ENCODE results near the gene OR2T29. TPM values are rescaled to one million over a fixed set of nuclear protein-coding genes. Genes with fewer than 3 reads are reported as not detected.
A peak's percentile ranks its signal among the peaks of the same experiment; 100 is the strongest.
"Not testable (repeated sequence)": the region's sequence is repeated elsewhere in the genome, so short reads cannot be mapped to it uniquely, and the experiment has no call there.

Gene OR2T29
- not detected for total RNA-seq

GRCh38 chr1:248562672-248563071 lies at the start of gene OR2T29:
OR2T29 (minus strand) TSS chr1:248562772; CDS start chr1:248559491, 3,281 bp downstream.
- H3K36me3 Mint-ChIP-seq, H3K4me3 Mint-ChIP-seq, H3K27ac Mint-ChIP-seq, DNase-seq, H3K4me1 Mint-ChIP-seq, H3K27me3 Mint-ChIP-seq, H3K9me3 Mint-ChIP-seq: not testable (repeated sequence)

- H3K4me3 Mint-ChIP-seq, result no peak overlapping the region
- no peak overlapping the region for H3K27ac Mint-ChIP-seq
- DNase-seq, result peak; percentile 6
- peaks cover 2% of the 10 kb centered on the region for H3K36me3 Mint-ChIP-seq
- no peaks in the 10 kb centered on the region for H3K27me3 Mint-ChIP-seq
- peaks cover 1% of the 10 kb centered on the region for H3K9me3 Mint-ChIP-seq
- H3K4me1 Mint-ChIP-seq, result peaks cover 19% of the 10 kb centered on the region
These were observed 49.4 kb upstream of the OR2T29 start for GRCh38 chr1:248611883-248612414.

GRCh38 chr1:248610301-248610700 lies 47.7 kb upstream of the OR2T29 start:
- Mint-ChIP-seq H3K4me3 (no peak overlapping the region), H3K27me3 (no peaks in the 10 kb centered on the region), H3K27ac (peak overlapping the region; percentile 29), H3K36me3 (peaks cover 2% of the 10 kb centered on the region), H3K9me3 (peaks cover 1% of the 10 kb centered on the region), H3K4me1 (peaks cover 16% of the 10 kb centered on the region)
- no peak for DNase-seq

GRCh38 chr1:248599396-248599795 lies 36.8 kb upstream of the OR2T29 start:
- DNase-seq, result no peak
- Mint-ChIP-seq H3K27me3 (no peaks in the 10 kb centered on the region), H3K36me3 (peaks cover 3% of the 10 kb centered on the region), H3K9me3 (no peaks in the 10 kb centered on the region), H3K27ac (no peak overlapping the region), H3K4me1 (peaks cover 4% of the 10 kb centered on the region), H3K4me3 (no peak overlapping the region)

- H3K27ac Mint-ChIP-seq, result no peak within 1 kb of the TSS
- H3K9me3 Mint-ChIP-seq, result no peaks in the 10 kb centered on the region
- peaks cover 4% of the 10 kb centered on the region for H3K4me1 Mint-ChIP-seq
- no peaks in the 10 kb centered on the region for H3K36me3 Mint-ChIP-seq
- no peaks in the 10 kb centered on the region for H3K27me3 Mint-ChIP-seq
- no peak for DNase-seq
- H3K4me3 Mint-ChIP-seq, result no peak within 1 kb of the TSS
These were observed 35.0 kb upstream of the OR2T29 start, which contains the start of gene OR2T10 for GRCh38 chr1:248597589-248597988. OR2T10 (minus strand) TSS chr1:248597700; CDS start chr1:248593768, 3,932 bp downstream.

- DNase-seq, result no peak
- H3K4me1 Mint-ChIP-seq, result peaks cover 4% of the 10 kb centered on the region
- no peak overlapping the region for H3K4me3 Mint-ChIP-seq
- no peaks in the 10 kb centered on the region for H3K27me3 Mint-ChIP-seq
- no peak overlapping the region for H3K27ac Mint-ChIP-seq
- H3K36me3 Mint-ChIP-seq, result no peaks in the 10 kb centered on the region
- no peaks in the 10 kb centered on the region for H3K9me3 Mint-ChIP-seq
These were observed 34.0 kb upstream of the OR2T29 start for GRCh38 chr1:248596615-248597014.

- DNase-seq, result no peak
- Mint-ChIP-seq H3K4me3 (no peak overlapping the region), H3K4me1 (peaks cover 4% of the 10 kb centered on the region), H3K27me3 (no peaks in the 10 kb centered on the region), H3K27ac (no peak overlapping the region), H3K36me3 (no peaks in the 10 kb centered on the region), H3K9me3 (no peaks in the 10 kb centered on the region)
These were observed 30.7 kb upstream of the OR2T29 start for GRCh38 chr1:248593226-248593625.

GRCh38 chr1:248592655-248593054 lies 30.1 kb upstream of the OR2T29 start:
- Mint-ChIP-seq H3K4me3 (no peak overlapping the region), H3K9me3 (no peaks in the 10 kb centered on the region), H3K36me3 (no peaks in the 10 kb centered on the region), H3K4me1 (peaks cover 4% of the 10 kb centered on the region), H3K27me3 (no peaks in the 10 kb centered on the region), H3K27ac (no peak overlapping the region)
- no peak for DNase-seq

- no peaks in the 10 kb centered on the region for H3K36me3 Mint-ChIP-seq
- H3K27me3 Mint-ChIP-seq, result no peaks in the 10 kb centered on the region
- H3K9me3 Mint-ChIP-seq, result no peaks in the 10 kb centered on the region
- H3K4me1 Mint-ChIP-seq, result no peaks in the 10 kb centered on the region
- DNase-seq, result no peak
- H3K4me3 Mint-ChIP-seq, result no peak overlapping the region
- no peak overlapping the region for H3K27ac Mint-ChIP-seq
These were observed 27.5 kb upstream of the OR2T29 start for GRCh38 chr1:248590055-248590454.

- Mint-ChIP-seq H3K36me3 (no peaks in the 10 kb centered on the region), H3K4me1 (no peaks in the 10 kb centered on the region), H3K9me3 (no peaks in the 10 kb centered on the region), H3K4me3 (no peak overlapping the region), H3K27ac (no peak overlapping the region), H3K27me3 (no peaks in the 10 kb centered on the region)
- no peak for DNase-seq
These were observed 26.8 kb upstream of the OR2T29 start for GRCh38 chr1:248589334-248589733.

- H3K27ac Mint-ChIP-seq, result no peak overlapping the region
- H3K4me1 Mint-ChIP-seq, result no peaks in the 10 kb centered on the region
- no peaks in the 10 kb centered on the region for H3K9me3 Mint-ChIP-seq
- DNase-seq, result no peak
- no peaks in the 10 kb centered on the region for H3K36me3 Mint-ChIP-seq
- no peaks in the 10 kb centered on the region for H3K27me3 Mint-ChIP-seq
- no peak overlapping the region for H3K4me3 Mint-ChIP-seq
These were observed 22.7 kb upstream of the OR2T29 start for GRCh38 chr1:248585266-248585665.

GRCh38 chr1:248576260-248576980 lies 13.8 kb upstream of the OR2T29 start:
- Mint-ChIP-seq H3K9me3 (peaks cover 8% of the 10 kb centered on the region), H3K27ac (no peak overlapping the region), H3K4me3 (no peak overlapping the region), H3K27me3 (no peaks in the 10 kb centered on the region), H3K4me1 (no peaks in the 10 kb centered on the region), H3K36me3 (no peaks in the 10 kb centered on the region)
- no peak for DNase-seq

GRCh38 chr1:248574657-248575056 lies 12.1 kb upstream of the OR2T29 start, which contains the start of gene OR2T34:
OR2T34 (minus strand) TSS chr1:248574757; CDS start chr1:248574757, 0 bp downstream.
- not testable (repeated sequence) for H3K4me1 Mint-ChIP-seq, H3K27ac Mint-ChIP-seq, H3K36me3 Mint-ChIP-seq, H3K9me3 Mint-ChIP-seq, H3K4me3 Mint-ChIP-seq, H3K27me3 Mint-ChIP-seq, DNase-seq

GRCh38 chr1:248573856-248574255 lies 11.3 kb upstream of the OR2T29 start:
- H3K36me3 Mint-ChIP-seq, H3K4me1 Mint-ChIP-seq, H3K27me3 Mint-ChIP-seq, H3K4me3 Mint-ChIP-seq, DNase-seq, H3K27ac Mint-ChIP-seq, H3K9me3 Mint-ChIP-seq: not testable (repeated sequence)

- H3K9me3 Mint-ChIP-seq, H3K27ac Mint-ChIP-seq, H3K4me3 Mint-ChIP-seq, H3K4me1 Mint-ChIP-seq, DNase-seq, H3K27me3 Mint-ChIP-seq, H3K36me3 Mint-ChIP-seq: not testable (repeated sequence)
These were observed 9.5 kb upstream of the OR2T29 start for GRCh38 chr1:248572049-248572448.

GRCh38 chr1:248570811-248571210 lies 8.2 kb upstream of the OR2T29 start:
- not testable (repeated sequence) for DNase-seq, H3K9me3 Mint-ChIP-seq, H3K27me3 Mint-ChIP-seq, H3K36me3 Mint-ChIP-seq, H3K4me3 Mint-ChIP-seq, H3K27ac Mint-ChIP-seq, H3K4me1 Mint-ChIP-seq

All from activated naive CD8-positive, alpha-beta T cell treated with anti-CD3 and anti-CD28 coated beads for 36 hours (primary cell).